ENCODE results near the gene MYH13. TPM values are rescaled to one million over a fixed set of nuclear protein-coding genes. Genes with fewer than 3 reads are reported as not detected.

MYH13 gene
- polyA plus RNA-seq, 1 donor, result 0.91 TPM

DNA sequence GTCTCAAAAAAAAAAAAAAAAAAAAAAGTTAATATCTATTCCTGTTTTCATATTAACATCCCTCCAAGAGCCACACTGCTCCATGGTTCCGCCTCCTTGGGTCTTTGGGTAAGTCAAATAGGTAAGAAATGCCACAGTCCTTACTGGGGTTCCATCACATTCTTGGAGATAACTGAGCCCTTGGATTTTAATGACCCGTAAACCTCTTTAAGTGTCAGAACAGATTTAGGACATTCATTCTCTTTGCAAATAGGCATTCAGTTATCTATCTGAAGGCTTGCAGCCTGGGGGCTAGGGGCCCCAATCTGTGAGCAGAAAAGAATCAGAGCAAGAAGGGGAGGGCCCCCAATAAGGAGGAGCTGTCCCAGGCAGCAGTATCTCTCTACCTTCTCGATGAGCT lies 28.0 kb downstream of the MYH13 start:
- DNase-seq (ENCODE audit: low read depth), result no peak

DNA sequence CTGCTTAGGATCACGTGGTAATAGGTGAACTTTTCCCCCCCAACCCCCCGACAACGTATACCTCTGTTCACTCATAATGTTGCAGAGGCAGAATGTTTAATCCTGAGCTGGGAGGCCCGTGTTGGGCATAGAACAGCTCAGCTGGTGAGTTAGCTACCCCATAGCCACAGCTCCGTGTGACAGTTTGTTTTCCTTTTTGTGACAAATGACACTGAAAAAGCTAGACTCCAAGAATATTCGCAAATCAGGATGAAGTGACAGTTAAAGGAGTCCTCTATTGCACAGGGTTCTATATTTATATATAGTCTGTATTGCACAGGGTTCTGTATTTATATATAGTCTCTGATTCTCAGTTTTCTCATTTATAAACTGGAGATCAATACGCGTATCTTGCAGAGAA lies 33.8 kb downstream of the MYH13 start:
- DNase-seq (ENCODE audit: low read depth), result no peak

DNA sequence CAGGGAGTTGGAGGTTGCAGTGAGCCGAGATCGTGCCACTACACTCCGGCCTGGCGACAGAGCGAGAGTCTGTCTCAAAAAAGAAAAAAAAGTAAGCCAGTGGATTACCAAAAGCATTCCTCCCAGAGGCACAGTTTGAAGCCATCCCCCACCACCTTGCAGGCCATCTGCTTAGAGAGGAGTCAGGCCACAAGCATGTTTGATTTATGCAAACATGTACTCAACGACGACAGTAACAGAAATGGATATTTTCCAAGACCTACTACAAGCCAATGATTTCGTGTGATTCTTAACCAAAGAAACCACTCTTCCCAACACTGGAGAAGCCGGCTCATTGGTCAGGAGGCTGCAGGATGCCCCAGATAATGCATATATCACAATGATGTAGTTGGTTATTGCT lies 34.8 kb downstream of the MYH13 start:
- no peak for DNase-seq (ENCODE audit: low read depth)

DNA sequence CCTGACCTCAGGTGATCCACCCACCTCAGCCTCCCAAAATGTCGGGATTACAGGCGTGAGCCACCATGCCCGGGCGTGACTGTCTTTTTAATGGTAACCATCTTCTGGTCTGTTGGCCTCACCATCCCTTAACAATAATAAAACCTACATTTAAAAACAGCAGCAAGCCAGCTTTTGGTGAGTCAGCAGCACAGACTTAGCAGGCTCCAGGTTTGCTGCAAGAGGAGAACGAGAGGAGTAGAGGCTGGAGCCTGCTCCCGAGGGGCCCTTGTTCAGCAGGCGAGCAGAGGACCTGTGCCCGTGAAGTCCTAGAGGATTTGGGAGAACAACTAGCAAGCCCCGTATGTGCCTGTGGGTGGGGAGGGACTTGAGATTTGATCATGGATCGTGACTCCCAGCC lies 35.7 kb downstream of the MYH13 start:
- DNase-seq (ENCODE audit: low read depth), result no peak

DNA sequence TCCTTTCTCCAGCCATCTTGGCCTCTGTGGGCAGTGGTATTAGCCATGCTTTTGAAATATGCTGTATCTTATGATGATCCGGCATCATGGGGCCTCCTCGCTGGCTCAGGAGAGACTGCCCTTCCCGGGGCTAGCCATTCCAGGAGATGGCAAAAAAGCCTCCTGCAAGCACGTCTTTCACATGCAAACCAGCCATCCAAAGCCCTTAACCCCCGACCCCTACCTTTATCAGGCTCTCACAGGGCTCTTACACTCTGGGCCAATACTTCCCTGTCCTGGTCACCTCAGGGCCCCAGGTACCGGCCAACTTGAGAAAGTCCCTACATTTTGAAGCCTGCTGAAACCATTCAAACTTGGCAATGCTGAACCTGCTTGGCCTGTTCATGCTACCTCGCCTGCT lies 36.4 kb downstream of the MYH13 start:
- no peak for DNase-seq (ENCODE audit: low read depth)

DNA sequence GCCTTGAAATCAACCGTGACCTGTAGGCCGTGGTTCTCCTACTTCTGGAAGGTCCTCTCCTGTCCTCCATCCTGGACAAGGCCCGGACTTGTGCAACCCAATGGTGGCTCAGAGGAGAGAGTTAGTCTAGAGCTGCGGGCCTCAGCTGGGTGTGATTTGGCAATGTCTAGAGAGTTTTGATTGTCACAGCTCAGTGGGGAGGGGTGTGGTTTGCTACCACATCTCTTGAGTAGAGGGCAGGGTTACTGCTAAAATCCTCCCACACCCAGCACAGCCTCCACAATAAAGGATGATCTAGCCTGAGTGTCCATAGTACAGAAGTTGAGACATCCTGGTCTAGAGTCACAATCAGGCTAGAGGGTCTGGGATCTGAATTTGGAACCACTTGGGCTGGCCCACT lies 40.3 kb downstream of the MYH13 start:
- DNase-seq (ENCODE audit: low read depth), result no peak

- no peak for DNase-seq (ENCODE audit: low read depth)
Measured at GRCh38 chr17:10328971-10329923, 43.6 kb downstream of the MYH13 start.

- no peak for DNase-seq (ENCODE audit: low read depth)
Measured at GRCh38 chr17:10328206-10328605, 44.6 kb downstream of the MYH13 start.

GRCh38 chr17:10327640-10328039 lies 45.2 kb downstream of the MYH13 start:
- DNase-seq (ENCODE audit: low read depth), result peak; percentile 44

GRCh38 chr17:10325031-10325695 lies 47.6 kb downstream of the MYH13 start:
- no peak for DNase-seq (ENCODE audit: low read depth)

- DNase-seq (ENCODE audit: low read depth), result no peak
Measured at GRCh38 chr17:10323812-10324610, 48.8 kb downstream of the MYH13 start.

GRCh38 chr17:10318535-10318934 lies 54.3 kb downstream of the MYH13 start:
- DNase-seq (ENCODE audit: low read depth), result no peak

DNA sequence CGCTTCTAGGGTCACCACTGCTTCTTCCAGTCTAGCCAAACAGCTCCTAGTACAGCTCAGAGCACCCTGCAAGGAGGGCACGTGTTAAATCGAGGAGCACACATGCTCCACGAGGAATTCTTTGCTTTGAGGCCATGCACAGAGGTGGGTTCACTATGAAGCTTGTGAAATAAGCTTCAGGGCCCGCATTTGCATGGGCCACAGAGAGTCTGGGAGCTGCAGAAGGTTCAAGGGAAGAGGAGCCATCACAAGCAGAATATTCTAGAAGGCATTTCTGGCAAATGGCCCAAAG lies 55.3 kb downstream of the MYH13 start:
- no peak for DNase-seq (ENCODE audit: low read depth)

DNA sequence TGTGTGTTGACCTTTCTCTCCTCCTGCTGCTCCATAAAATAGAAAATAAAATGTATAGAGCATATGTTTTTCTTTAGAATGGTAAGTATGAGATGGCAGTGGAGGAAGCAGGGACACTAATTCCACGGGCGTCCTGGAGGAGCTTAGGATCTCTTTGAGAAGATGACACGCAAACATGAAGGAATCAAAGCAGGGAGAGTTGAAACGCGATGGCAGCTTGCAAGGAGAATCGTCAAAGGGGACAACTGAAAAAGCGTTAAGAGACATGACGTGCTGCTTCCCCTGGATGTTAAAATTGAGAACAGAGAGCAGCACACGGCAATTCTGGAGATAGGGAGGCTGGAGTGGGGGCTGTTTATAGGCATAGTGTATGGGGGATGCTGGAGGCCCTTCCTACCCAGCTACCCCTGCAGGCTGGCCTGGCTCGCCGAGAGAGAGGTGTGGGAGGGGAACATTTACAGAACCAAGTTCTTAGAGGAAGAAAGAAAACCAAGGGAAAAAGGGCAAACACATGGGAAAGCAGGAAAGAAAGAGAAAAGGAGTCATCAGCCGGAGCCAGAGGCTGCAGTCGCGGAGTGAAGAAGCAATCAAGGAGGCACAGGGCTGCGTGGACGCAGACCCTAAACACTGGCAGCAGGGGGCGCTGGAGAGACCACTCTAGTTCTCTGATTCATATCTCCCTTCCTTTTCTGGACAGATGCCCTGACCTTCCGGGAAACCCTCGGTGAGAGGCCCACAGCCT lies 55.8 kb downstream of the MYH13 start:
- peak; percentile 38 for DNase-seq (ENCODE audit: low read depth)

GRCh38 chr17:10314329-10314728 lies 58.5 kb downstream of the MYH13 start:
- DNase-seq (ENCODE audit: low read depth), result no peak

DNA sequence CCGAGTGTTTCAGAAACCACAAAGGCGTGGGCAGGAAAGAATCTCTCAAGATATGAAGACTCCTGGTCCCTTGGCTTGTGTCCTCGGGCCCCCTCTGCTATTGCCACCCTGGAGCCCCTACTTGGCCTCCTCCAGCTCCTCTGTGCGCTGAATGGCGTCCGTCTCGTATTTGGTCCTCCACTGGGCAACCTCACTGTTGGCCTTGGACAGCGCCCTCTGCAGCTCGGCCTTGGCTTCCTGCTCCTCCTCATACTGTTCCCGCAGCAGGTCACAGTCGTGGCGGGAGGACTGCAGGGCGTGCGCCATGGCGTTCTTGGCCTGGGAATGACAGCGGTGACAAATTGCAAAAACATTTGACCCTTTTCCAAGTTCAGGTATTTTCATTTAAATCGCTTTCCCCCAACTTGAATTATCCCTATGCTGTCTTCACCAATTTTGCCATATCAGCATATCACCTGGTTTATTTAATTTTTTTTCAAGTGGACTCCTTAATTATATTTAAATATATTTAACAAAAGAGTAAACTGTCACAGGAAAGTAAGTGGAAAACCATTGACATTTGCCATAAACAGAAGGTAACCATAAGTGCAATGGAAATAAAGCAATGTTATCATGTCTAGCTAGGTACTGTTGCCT lies 59.7 kb downstream of the MYH13 start:
- no peak for DNase-seq (ENCODE audit: low read depth)

- DNase-seq (ENCODE audit: low read depth), result no peak
Measured at GRCh38 chr17:10311131-10311530, 61.7 kb downstream of the MYH13 start.

DNA sequence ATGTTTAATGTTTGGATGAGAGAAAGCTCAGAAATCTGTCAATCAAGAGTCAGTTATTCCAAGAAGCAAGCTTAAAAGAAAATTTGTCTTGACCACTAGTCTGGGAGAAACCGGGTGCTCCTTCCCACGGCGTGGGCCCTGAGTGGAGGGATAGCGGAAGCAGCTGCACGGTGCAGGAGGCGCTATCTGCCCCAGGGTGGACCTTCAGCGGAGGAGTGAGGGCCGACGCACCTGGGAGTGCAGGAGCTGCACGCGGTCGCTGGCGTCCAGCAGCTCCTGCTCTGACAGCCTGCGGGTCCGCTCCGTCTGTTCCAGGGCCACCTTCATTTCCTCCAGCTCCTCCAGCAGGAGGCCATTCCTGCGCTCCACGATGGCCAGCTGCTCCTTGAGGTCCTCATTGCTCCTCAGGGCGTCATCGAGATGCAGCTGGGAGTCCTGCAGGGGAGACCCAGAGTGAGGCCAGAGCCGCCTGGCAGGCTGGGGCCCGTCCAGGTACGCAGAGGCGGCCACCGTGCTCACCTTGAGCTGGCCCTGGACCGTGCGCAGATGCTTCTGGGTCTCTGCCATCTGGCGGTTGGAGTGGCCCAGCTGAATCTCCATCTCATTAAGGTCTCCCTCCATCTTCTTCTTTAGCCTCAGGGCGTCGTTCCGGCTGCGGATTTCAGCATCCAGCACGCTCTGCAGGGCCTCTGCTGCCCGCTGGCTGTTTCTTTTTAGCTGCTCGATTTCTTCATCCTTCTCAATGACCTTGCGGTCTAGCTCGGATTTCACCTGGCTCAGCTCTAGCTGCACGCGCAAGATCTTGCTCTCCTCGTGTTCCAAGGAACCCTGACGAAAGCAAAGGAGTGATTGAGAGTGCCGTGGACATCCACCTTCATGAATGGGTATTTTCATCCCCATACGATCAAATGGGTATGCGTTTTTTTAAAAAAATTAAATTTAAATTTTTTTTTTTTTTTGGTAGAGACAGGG lies 63.5 kb downstream of the MYH13 start:
- DNase-seq (ENCODE audit: low read depth), result no peak

- no peak for DNase-seq (ENCODE audit: low read depth)
Measured at GRCh38 chr17:10306585-10306984, 66.2 kb downstream of the MYH13 start.

- DNase-seq (ENCODE audit: low read depth), result no peak
Measured at GRCh38 chr17:10305398-10305797, 67.4 kb downstream of the MYH13 start.
